GM18517 (cell line): Measurements from ENCODE around the gene EPS8.

Experiments used
- ATAC-seq: cut with Tn5 transposase; IDR thresholded peaks from one replicate; pipeline ENCODE4 v1.9.1; 2021; ENCODE audit warnings: mild to moderate bottlenecking, moderate library complexity; ENCODE audit not compliant: unreplicated experiment

The EPS8 gene

GRCh38 chr12:15698377-15698871 lies 90.8 kb downstream of the EPS8 start:
- no peak for ATAC-seq

- no peak for ATAC-seq
Measured at GRCh38 chr12:15697201-15697600, 92.0 kb downstream of the EPS8 start.

GRCh38 chr12:15693228-15693911 lies 95.8 kb downstream of the EPS8 start:
- no peak for ATAC-seq

GRCh38 chr12:15691388-15691787 lies 97.8 kb downstream of the EPS8 start:
- no peak for ATAC-seq

- no peak for ATAC-seq
Measured at GRCh38 chr12:15690320-15690719, 98.9 kb downstream of the EPS8 start.

GRCh38 chr12:15689751-15690191 lies 99.4 kb downstream of the EPS8 start:
- ATAC-seq, result no peak

GRCh38 chr12:15688838-15689625 lies 100.2 kb downstream of the EPS8 start:
- ATAC-seq, result no peak

GRCh38 chr12:15688202-15688736 lies 100.9 kb downstream of the EPS8 start:
- ATAC-seq, result no peak

- no peak for ATAC-seq
Measured at GRCh38 chr12:15687583-15687982, 101.6 kb downstream of the EPS8 start.

- no peak for ATAC-seq
Measured at GRCh38 chr12:15684896-15685658, 104.1 kb downstream of the EPS8 start.

- no peak for ATAC-seq
Measured at GRCh38 chr12:15682826-15683225, 106.4 kb downstream of the EPS8 start.

- no peak for ATAC-seq
Measured at GRCh38 chr12:15679151-15679550, 110.0 kb downstream of the EPS8 start.

- no peak for ATAC-seq
Measured at GRCh38 chr12:15677726-15678201, 111.4 kb downstream of the EPS8 start.

GRCh38 chr12:15677228-15677627 lies 112.0 kb downstream of the EPS8 start:
- ATAC-seq, result no peak

GRCh38 chr12:15672671-15673270 lies 116.4 kb downstream of the EPS8 start:
- ATAC-seq, result no peak

- no peak for ATAC-seq
Measured at GRCh38 chr12:15670756-15671155, 118.4 kb downstream of the EPS8 start.

- ATAC-seq, result no peak
Measured at GRCh38 chr12:15669256-15669948, 119.8 kb downstream of the EPS8 start.

GRCh38 chr12:15664491-15664890 lies 124.7 kb downstream of the EPS8 start:
- no peak for ATAC-seq

GRCh38 chr12:15662983-15663659 lies 126.1 kb downstream of the EPS8 start:
- ATAC-seq, result no peak
